Tibial nerve (tissue), 4 donors: Measurements from ENCODE around the gene SMIM32. TPM values are rescaled to one million over a fixed set of nuclear protein-coding genes. Genes with fewer than 3 reads are reported as not detected.

Experiments
- DNase-seq, 2 donors: peaks; one replicate each; pipeline ENCODE4 v3.0.0-alpha.2; 2019; ENCODE audit warnings: low spot score in 2 of 2
- H3K27ac ChIP-seq, 4 donors: fragments of 200-600 bp; sonication (generic) in 3 of 4; one replicate each; pipeline ENCODE4 v1.5.1; 2017 to 2019; ENCODE audit warnings: mild to moderate bottlenecking in 1 of 4
- H3K27me3 ChIP-seq, 2 donors: fragments of 200-600 bp; sonication (generic) in 1 of 2; one replicate each; pipeline versions ENCODE4 v1.5.1 to v1.6.0; 2017 to 2019
- H3K36me3 ChIP-seq, 3 donors: fragments of 200-600 bp; sonication (generic); one replicate each; pipeline ENCODE4 v1.5.1; 2018 to 2019
- H3K4me1 ChIP-seq, 4 donors: fragments of 200-600 bp; sonication (generic) in 3 of 4; one replicate each; pipeline ENCODE4 v1.5.1; 2017 to 2019
- H3K4me3 ChIP-seq, 4 donors: fragments of 200-600 bp; sonication (generic) in 3 of 4; one replicate each; pipeline ENCODE4 v1.5.1; 2017 to 2019; ENCODE audit warnings: mild to moderate bottlenecking in 1 of 4, moderate library complexity in 1 of 4
- H3K9me3 ChIP-seq, 4 donors: fragments of 200-600 bp; sonication (generic) in 3 of 4; one replicate each; pipeline ENCODE4 v1.5.1; 2017 to 2019
- CTCF ChIP-seq, 5 experiments: fragments of 200-600 bp in 3 of 5; fragments of 450-650 bp in 2 of 5; sonication (generic) in 3 of 5; IDR thresholded peaks; one replicate each; pipeline ENCODE4 v1.5.1; 2016 to 2019; ENCODE audit warnings: antibody characterized with exemption in 5 of 5, mild to moderate bottlenecking in 3 of 5, moderate library complexity in 2 of 5
- EP300 ChIP-seq, 2 donors: sonication (generic); formaldehyde crosslinking; IDR thresholded peaks; one replicate each; pipeline ENCODE4 v1.6.1; 2017; ENCODE audit warnings: antibody characterized with exemption in 2 of 2, mild to moderate bottlenecking in 1 of 2
- POLR2A ChIP-seq, 2 donors: fragments of 450-650 bp; IDR thresholded peaks; one replicate each; pipeline ENCODE4 v1.6.1; 2017; ENCODE audit warnings: antibody characterized with exemption in 2 of 2, mild to moderate bottlenecking in 2 of 2, moderate library complexity in 2 of 2
- WGBS, 2 donors: methylation state at CpG; one replicate each; pipeline ENCODE4 v1.1.5; 2018; 5-methylcytosine and 5-hydroxymethylcytosine counted together
- total RNA-seq, 4 donors: library from RNA; depleted of rRNA; stranded (reverse); fragments of >200 nt; gene quantifications; one replicate each; pipeline ENCODE4 v1.1.0, GENCODE V29; 2016

Gene SMIM32
- total RNA-seq, 4 donors from 2014 or later = not detected

- Histone ChIP-seq H3K9me3 (no peaks in the 10 kb centered on the region), H3K36me3 (peaks cover 0 to 33% (median 0%) of the 10 kb centered on the region in 3 donors), H3K27me3 (no peaks in the 10 kb centered on the region), H3K4me1 (no peaks in the 10 kb centered on the region), H3K4me3 (no peak overlapping the region), H3K27ac (no peak overlapping the region)
- TF ChIP-seq POLR2A (IDR thresholded peaks at IDR 0.05) (no peak), EP300 (IDR thresholded peaks at IDR 0.05) (no peak), CTCF (IDR thresholded peaks at IDR 0.05) (no peak)
- 91 to 100% methylated on average over 3 of the region's 3 CpGs for WGBS, 2 donors
- no peak for DNase-seq
These were observed 23.7 kb downstream of the SMIM32 start for GRCh38 chr5:136169218-136169617.

- H3K27ac ChIP-seq = no peak overlapping the region
- WGBS, 2 donors = 65 to 88% methylated on average over 4 of the region's 4 CpGs
- H3K4me1 ChIP-seq = peaks cover 0 to 11% (median 2%) of the 10 kb centered on the region in 4 donors
- TF ChIP-seq CTCF (IDR thresholded peaks at IDR 0.05) = no peak
- no peak for TF ChIP-seq POLR2A (IDR thresholded peaks at IDR 0.05)
- TF ChIP-seq EP300 (IDR thresholded peaks at IDR 0.05) = no peak
- H3K36me3 ChIP-seq = peaks cover 0 to 30% (median 0%) of the 10 kb centered on the region in 3 donors
- no peaks in the 10 kb centered on the region for H3K9me3 ChIP-seq
- no peak overlapping the region for H3K4me3 ChIP-seq
- no peaks in the 10 kb centered on the region for H3K27me3 ChIP-seq
- no peak for DNase-seq
These were observed 26.1 kb downstream of the SMIM32 start for GRCh38 chr5:136166909-136167308.

GRCh38 chr5:136164226-136164625 lies 28.7 kb downstream of the SMIM32 start:
- Histone ChIP-seq H3K9me3 (no peaks in the 10 kb centered on the region), H3K4me3 (no peak overlapping the region), H3K36me3 (peaks cover 0 to 23% (median 0%) of the 10 kb centered on the region in 3 donors), H3K27me3 (no peaks in the 10 kb centered on the region), H3K4me1 (peaks cover 0 to 29% (median 4%) of the 10 kb centered on the region in 4 donors), H3K27ac (no peak overlapping the region)
- TF ChIP-seq EP300 (IDR thresholded peaks at IDR 0.05) = no peak
- TF ChIP-seq POLR2A (IDR thresholded peaks at IDR 0.05) = no peak
- no peak for TF ChIP-seq CTCF (IDR thresholded peaks at IDR 0.05)
- DNase-seq = no peak
- WGBS, 2 donors = 79 to 88% methylated on average over 1 of the region's 1 CpG

GRCh38 chr5:136162008-136162407 lies 31.0 kb downstream of the SMIM32 start:
- no peaks in the 10 kb centered on the region for H3K9me3 ChIP-seq
- no peak overlapping the region for H3K27ac ChIP-seq
- peaks cover 0 to 19% (median 0%) of the 10 kb centered on the region in 3 donors for H3K36me3 ChIP-seq
- WGBS, 2 donors = 36 to 37% methylated on average over 4 of the region's 4 CpGs
- no peak for DNase-seq
- TF ChIP-seq CTCF (IDR thresholded peaks at IDR 0.05) = no peak
- TF ChIP-seq POLR2A (IDR thresholded peaks at IDR 0.05) = no peak
- no peak for TF ChIP-seq EP300 (IDR thresholded peaks at IDR 0.05)
- peaks cover 0 to 46% (median 7%) of the 10 kb centered on the region in 4 donors for H3K4me1 ChIP-seq
- H3K4me3 ChIP-seq = no peak overlapping the region
- no peaks in the 10 kb centered on the region for H3K27me3 ChIP-seq

- no peak overlapping the region for H3K4me3 ChIP-seq
- no peak overlapping the region for H3K27ac ChIP-seq
- H3K9me3 ChIP-seq = no peaks in the 10 kb centered on the region
- H3K4me1 ChIP-seq = peaks cover 0 to 65% (median 7%) of the 10 kb centered on the region in 4 donors
- 31 to 41% methylated on average over 3 of the region's 3 CpGs for WGBS, 2 donors
- H3K27me3 ChIP-seq = no peaks in the 10 kb centered on the region
- no peak for TF ChIP-seq CTCF (IDR thresholded peaks at IDR 0.05)
- no peak for TF ChIP-seq EP300 (IDR thresholded peaks at IDR 0.05)
- no peak for TF ChIP-seq POLR2A (IDR thresholded peaks at IDR 0.05)
- no peak for DNase-seq
- peaks cover 0 to 41% (median 0%) of the 10 kb centered on the region in 3 donors for H3K36me3 ChIP-seq
These were observed 33.5 kb downstream of the SMIM32 start for GRCh38 chr5:136159457-136159856.
